Astrocyte (in vitro differentiated cells and primary cell): ENCODE data around the gene CTNNA3. TPM values are rescaled to one million over a fixed set of nuclear protein-coding genes. Genes with fewer than 3 reads are reported as not detected.

Experiments
- DNase-seq: peaks from one replicate; pipeline ENCODE4 v3.0.0-alpha.2; 2010; ENCODE audit warnings: low read depth
- FAIRE-seq: peaks from 2 replicates; lab custom pipeline; 2011; peaks lifted over from hg19 to GRCh38; lab: Jason Lieb, UNC
- H2AFZ ChIP-seq: 2 replicates; pipeline ENCODE4 v1.6.0; 2012; ENCODE audit warnings: low read depth, low read length, inconsistent platforms
- H3K27ac ChIP-seq: 2 replicates; pipeline ENCODE4 v1.5.1; 2011; ENCODE audit warnings: low read depth, low read length, inconsistent platforms
- H3K27me3 ChIP-seq: 2 replicates; pipeline ENCODE4 v1.6.0; 2011; ENCODE audit warnings: low read length, inconsistent platforms; ENCODE audit not compliant: insufficient read depth
- H3K36me3 ChIP-seq: 2 replicates; pipeline ENCODE4 v1.5.1; 2011; ENCODE audit warnings: low read length, inconsistent platforms; ENCODE audit not compliant: insufficient read depth
- H3K4me1 ChIP-seq: 2 replicates; pipeline ENCODE4 v1.5.1; 2011; ENCODE audit warnings: low read length, inconsistent platforms; ENCODE audit not compliant: insufficient read depth
- H3K4me2 ChIP-seq: 2 replicates; pipeline ENCODE4 v1.6.0; 2012; ENCODE audit warnings: low read length, inconsistent platforms
- H3K4me3 ChIP-seq: 2 replicates; pipeline ENCODE4 v1.5.1; 2011; ENCODE audit warnings: low read depth, mild to moderate bottlenecking, low read length, inconsistent platforms; ENCODE audit not compliant: insufficient read depth
- H3K79me2 ChIP-seq: 2 replicates; pipeline ENCODE4 v1.6.0; 2012; ENCODE audit warnings: mild to moderate bottlenecking, low read length, inconsistent platforms; ENCODE audit not compliant: insufficient read depth
- H3K9ac ChIP-seq: 2 replicates; pipeline ENCODE4 v1.6.0; 2012; ENCODE audit warnings: mild to moderate bottlenecking, low read length, inconsistent platforms
- H3K9me3 ChIP-seq: 2 replicates; pipeline ENCODE4 v1.5.1; 2012; ENCODE audit warnings: low read depth, mild to moderate bottlenecking, low read length, inconsistent platforms; ENCODE audit not compliant: insufficient read depth
- H4K20me1 ChIP-seq: 2 replicates; pipeline ENCODE4 v1.6.0; 2012; ENCODE audit warnings: low read length, inconsistent platforms; ENCODE audit not compliant: insufficient read depth
- H3K27ac Mint-ChIP-seq: one replicate; pipeline ENCODE4 v1.8.0; 2021; ENCODE audit warnings: mild to moderate bottlenecking, mixed read lengths; ENCODE audit not compliant: unreplicated experiment
- H3K27me3 Mint-ChIP-seq: one replicate; pipeline ENCODE4 v1.8.0; 2021; ENCODE audit warnings: low read depth, mixed read lengths; ENCODE audit not compliant: unreplicated experiment
- H3K36me3 Mint-ChIP-seq: one replicate; pipeline ENCODE4 v1.8.0; 2021; ENCODE audit warnings: low read depth, mixed read lengths; ENCODE audit not compliant: unreplicated experiment
- H3K4me1 Mint-ChIP-seq: one replicate; pipeline ENCODE4 v1.8.0; 2021; ENCODE audit warnings: low read depth, mixed read lengths; ENCODE audit not compliant: unreplicated experiment
- H3K4me3 Mint-ChIP-seq: one replicate; pipeline ENCODE4 v1.8.0; 2021; ENCODE audit warnings: mild to moderate bottlenecking, moderate library complexity, mixed read lengths; ENCODE audit not compliant: unreplicated experiment
- H3K9me3 Mint-ChIP-seq: one replicate; pipeline ENCODE4 v1.8.0; 2021; ENCODE audit warnings: mild to moderate bottlenecking, mixed read lengths; ENCODE audit not compliant: unreplicated experiment
- CTCF ChIP-seq: IDR thresholded peaks from 2 replicates; pipeline ENCODE4 v1.5.1; 2011; ENCODE audit warnings: low read depth, mild to moderate bottlenecking, inconsistent platforms, low read length, moderate library complexity; ENCODE audit not compliant: insufficient read depth
- EZH2 ChIP-seq: IDR thresholded peaks from 2 replicates; pipeline ENCODE4 v1.6.1; 2012; ENCODE audit warnings: mild to moderate bottlenecking, low read length, inconsistent platforms; ENCODE audit not compliant: insufficient read depth
- total RNA-seq: library from RNA; stranded (reverse); gene quantifications from 2 replicates; pipeline ENCODE4 v1.2.1, GENCODE V29; 2021

Gene CTNNA3
- total RNA-seq, 1 donor from 2014 or later: 0.73 TPM

DNA sequence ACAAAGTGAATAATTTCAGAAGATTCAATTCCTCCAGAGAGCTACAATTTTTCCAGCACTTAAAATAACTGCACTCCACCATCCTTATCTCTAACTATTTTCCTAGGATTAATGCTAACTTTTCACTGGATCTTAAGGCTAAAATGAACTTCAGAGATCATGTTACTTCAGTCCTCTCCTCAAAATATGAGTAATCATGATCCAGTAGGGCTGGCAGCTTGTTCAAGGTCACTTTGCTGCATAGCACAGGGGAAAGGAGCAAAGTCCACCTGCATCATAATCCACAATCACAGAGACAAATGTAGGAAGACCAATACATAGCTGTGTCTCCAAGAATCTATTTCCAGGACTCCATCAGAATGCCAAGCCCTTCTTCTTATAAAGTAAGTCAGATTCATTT lies 619.9 kb downstream of the CTNNA3 start:
- Histone ChIP-seq H3K9me3 (no peaks in the 10 kb centered on the region), H4K20me1 (no peaks in the 10 kb centered on the region), H3K27ac (no peak overlapping the region), H3K4me3 (no peak overlapping the region), H3K4me1 (no peaks in the 10 kb centered on the region), H3K27me3 (no peaks in the 10 kb centered on the region), H3K9ac (no peak overlapping the region), H3K36me3 (no peaks in the 10 kb centered on the region), H2AFZ (no peak overlapping the region), H3K79me2 (no peaks in the 10 kb centered on the region), H3K4me2 (no peak overlapping the region)
- DNase-seq: no peak
- H3K9me3 Mint-ChIP-seq: no peaks in the 10 kb centered on the region
- TF ChIP-seq EZH2 (no peak), CTCF (no peak)
- no peaks in the 10 kb centered on the region for H3K4me1 Mint-ChIP-seq
- H3K36me3 Mint-ChIP-seq: no peaks in the 10 kb centered on the region
- H3K27me3 Mint-ChIP-seq: peaks cover 2% of the 10 kb centered on the region
- no peak for FAIRE-seq
- no peak overlapping the region for H3K27ac Mint-ChIP-seq
- H3K4me3 Mint-ChIP-seq: no peak overlapping the region

DNA sequence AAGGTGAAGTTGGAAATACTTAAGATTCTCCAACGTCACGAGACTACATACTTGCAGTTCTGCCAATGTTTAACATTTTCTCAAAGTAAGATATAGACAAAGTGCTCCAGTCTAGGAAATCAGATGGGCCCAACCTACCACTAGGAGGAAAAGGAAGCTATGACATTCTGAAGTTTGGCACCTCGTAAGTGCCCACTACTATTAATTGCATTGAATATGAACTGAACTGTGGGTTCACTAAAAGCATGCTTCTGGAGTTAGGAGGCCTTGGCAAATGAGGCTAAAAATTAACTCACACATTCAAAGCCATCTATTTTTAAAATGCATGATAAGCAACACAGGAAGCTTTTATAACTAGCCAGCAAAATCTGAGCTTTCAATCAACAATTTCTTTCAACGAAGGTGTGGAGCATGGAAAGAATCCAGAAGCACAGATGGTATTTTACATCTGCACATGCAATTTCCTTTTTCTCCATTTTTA lies 620.5 kb downstream of the CTNNA3 start:
- no peaks in the 10 kb centered on the region for H3K27me3 ChIP-seq

More for the DNA sequence above, 620.5 kb downstream of the CTNNA3 start:
- Histone ChIP-seq H3K9ac (no peak overlapping the region), H3K79me2 (no peaks in the 10 kb centered on the region), H4K20me1 (no peaks in the 10 kb centered on the region), H3K27ac (no peak overlapping the region), H3K4me2 (no peak overlapping the region), H3K9me3 (no peaks in the 10 kb centered on the region), H2AFZ (no peak overlapping the region), H3K4me3 (no peak overlapping the region), H3K4me1 (no peaks in the 10 kb centered on the region), H3K36me3 (no peaks in the 10 kb centered on the region)
- no peak for DNase-seq
- Mint-ChIP-seq H3K27me3 (peaks cover 2% of the 10 kb centered on the region), H3K36me3 (no peaks in the 10 kb centered on the region), H3K4me1 (no peaks in the 10 kb centered on the region), H3K27ac (no peak overlapping the region), H3K4me3 (no peak overlapping the region), H3K9me3 (no peaks in the 10 kb centered on the region)
- FAIRE-seq: no peak
- TF ChIP-seq CTCF: no peak
- TF ChIP-seq EZH2: no peak
